Measurements from ENCODE around the gene ITSN1.
"Not testable (repeated sequence)": the region's sequence is repeated elsewhere in the genome, so short reads cannot be mapped to it uniquely, and the experiment has no call there.

Gene ITSN1

DNA sequence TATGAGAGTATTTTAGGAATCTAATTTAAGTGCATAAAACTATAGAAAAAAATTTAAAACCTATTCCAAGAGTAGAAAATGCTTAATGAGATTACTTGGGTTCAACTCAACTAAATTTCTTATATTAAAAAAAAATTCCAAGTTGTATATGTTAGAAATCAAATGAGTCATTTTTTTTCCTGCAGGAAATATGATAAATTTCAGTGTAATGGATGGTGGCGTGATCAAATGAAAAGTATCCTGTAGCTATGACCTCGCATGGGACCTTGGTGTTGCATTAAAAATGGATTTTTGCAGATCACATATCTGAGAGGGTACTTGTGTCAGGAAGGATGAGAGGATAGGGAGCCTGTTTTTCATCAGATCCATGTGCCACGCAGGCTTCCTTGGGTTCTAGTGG, 255.4 kb downstream of the ITSN1 start:
- no peak for DNase-seq

DNA sequence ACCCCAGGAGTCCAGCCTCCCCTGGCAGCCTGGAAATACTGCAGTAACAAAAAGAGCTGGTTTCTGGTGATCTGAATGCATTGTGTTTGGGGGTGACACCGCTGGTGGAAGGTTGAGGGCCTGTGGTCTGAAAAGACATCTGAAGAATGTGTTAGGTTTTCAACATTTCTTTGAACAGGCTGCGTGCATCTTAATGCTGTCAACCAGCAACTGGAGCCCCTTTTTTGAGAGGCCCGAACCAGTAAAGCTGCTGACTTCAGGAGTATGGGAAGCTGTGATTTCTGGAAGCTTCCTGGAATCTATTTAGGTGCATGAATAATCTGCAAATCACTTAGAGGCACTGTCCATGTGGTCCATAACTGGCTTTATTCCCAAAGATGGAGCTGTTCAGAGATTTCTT, 256.3 kb downstream of the ITSN1 start:
- DNase-seq = no peak

DNA sequence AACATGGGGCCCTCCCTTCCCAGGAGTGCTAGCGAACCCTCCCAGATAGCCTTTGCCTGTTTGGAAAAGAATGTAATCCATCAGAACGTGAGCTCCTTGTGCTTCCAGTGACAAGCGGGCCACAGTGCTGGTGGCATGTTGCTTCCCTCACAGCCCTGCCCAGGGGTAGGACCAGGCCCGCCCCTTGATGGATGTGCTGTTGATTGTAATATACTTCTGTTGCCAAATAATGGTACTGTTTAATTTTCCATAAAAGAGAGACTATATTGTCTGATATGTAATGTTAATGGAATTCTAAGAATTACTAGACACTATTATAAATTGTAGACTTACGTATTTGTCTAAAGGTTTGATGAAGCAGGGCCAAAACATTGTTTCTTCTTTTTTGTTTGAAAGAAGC, 256.9 kb downstream of the ITSN1 start:
- no peak for DNase-seq

DNA sequence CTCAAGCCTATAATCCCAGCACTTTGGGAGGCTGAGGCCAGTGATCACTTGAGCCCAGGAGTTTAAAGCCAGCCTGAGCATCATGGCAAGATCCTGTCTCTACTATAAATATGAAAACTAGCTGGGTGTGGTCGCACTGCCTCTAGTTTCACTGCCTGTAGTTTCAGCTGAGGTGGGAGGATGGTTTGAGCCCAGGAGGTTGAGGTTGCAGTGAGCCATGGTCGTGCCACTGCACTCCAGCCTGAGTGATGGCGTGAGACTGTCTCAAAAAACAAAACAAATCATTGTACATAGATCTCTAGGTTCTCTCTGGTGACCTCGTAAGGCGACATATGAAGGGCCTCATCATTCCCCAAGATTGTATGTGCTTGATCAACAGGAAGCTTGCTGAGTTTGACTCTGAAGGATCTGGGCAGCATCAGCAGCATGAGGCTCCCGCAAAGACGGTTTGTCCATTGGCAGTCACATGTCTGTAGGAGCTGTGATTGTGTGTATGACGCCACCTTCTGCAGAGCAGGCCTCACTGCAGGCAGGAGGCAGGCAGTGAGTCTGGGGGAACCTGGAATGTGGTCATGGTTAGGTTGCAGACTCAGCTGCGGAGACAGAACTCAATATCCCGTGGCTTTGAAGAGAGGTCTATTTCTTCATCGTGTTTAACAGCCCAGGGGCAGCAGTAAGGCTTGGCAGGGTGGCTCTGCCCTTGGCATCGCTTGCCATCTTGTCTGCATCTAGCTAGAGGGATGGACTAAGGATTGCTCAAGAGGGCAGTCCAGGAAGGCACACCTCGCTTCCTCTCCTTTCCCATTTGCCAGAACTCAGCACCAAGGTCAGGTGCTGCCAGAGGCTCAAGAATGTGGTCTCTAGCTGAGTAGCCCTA, 259.3 kb downstream of the ITSN1 start:
- no peak for DNase-seq

DNA sequence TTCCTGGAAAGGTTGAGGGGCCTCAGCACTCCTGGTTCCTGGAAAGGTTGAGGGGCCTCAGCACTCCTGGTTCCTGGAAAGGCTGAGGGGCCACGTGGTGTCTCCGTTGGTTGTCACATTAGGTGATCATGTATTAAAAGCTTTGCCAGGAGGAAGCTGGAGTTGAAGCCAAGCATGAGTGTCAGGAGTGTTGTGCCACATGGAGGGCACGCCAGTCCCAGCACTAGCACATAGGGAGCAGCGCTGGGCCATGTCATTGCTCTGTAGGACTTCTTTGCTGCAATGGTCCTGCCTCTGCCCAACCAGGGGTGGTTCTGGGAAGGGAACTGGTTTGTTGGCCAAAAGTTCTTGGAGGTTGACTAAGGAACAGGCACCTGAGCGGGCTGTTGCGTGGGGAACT, 260.0 kb downstream of the ITSN1 start:
- no peak for DNase-seq

DNA sequence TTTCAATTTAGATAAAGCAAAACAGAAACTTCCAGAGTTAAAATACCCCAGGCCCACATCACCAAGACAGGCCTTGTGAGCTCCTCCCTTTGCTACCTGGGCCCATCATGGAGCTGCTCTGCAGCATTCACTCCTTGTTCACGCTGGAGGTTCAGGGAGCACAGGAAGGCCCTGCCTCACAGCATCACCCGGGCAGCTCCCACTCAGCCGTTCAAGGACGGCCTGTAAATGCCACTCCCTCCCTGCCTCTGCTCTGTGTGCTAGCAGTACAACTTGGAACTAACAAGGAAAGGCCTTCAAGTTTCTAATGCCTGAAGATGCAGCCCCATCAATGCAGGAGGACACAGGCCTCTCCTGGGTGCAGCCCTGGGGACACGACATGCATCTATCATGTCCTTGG, 261.7 kb downstream of the ITSN1 start:
- no peak for DNase-seq

DNA sequence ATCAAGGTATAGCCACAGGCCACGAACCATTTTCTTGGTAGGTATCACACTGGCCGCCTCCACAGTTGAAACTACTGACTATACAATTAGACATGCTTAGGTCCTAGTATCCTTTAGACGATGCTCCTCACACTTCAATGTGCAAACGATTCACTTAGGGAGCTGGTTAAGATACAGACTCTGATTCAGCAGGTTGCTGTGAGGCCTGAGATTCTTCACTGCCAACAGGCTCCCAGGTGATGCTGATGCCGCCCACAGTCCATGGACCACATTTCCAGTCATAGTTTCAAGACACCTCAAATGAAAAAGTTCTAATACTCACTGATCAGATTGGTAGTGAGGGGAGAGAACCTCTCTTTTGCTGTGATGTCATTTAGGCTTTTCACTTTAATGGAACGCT, 266.5 kb downstream of the ITSN1 start:
- no peak for DNase-seq

DNA sequence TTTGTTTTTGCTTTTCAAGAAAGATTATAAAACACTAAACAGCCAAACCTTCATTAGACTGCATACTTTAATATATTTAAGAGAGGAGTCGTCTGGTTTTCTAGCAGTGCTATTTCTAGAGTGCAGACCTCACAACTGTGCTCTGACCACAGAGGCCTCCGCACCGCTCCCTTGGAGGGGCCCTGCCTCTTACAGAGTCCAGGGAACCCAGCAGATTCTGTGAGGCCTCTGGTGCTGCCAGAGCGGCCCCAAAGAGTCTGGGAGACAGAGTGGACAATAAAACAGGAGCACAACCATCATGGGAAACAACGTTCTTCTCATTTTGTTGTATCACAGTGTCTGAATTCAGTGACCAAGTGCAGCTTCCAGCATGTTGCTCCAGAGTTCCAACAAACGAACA, 267.5 kb downstream of the ITSN1 start:
- DNase-seq = no peak

DNA sequence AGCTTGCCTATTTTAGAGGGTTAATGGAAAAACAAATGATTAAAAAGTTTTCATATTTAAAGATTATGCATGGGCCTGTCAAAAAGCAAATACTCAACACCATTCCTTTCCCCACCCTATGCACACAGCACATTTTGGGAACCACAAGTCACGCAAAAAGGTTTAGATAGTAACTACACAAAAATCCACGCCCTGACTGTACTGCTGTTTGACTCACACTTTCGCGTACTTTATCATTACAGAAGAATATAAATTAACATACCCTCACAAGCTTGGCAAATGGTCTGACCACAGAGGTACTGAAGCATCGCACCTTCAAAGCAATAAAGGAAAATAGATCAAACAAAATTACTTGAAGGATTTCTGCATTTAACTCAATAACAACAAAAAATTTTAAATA, 271.9 kb downstream of the ITSN1 start:
- no peak for DNase-seq

DNA sequence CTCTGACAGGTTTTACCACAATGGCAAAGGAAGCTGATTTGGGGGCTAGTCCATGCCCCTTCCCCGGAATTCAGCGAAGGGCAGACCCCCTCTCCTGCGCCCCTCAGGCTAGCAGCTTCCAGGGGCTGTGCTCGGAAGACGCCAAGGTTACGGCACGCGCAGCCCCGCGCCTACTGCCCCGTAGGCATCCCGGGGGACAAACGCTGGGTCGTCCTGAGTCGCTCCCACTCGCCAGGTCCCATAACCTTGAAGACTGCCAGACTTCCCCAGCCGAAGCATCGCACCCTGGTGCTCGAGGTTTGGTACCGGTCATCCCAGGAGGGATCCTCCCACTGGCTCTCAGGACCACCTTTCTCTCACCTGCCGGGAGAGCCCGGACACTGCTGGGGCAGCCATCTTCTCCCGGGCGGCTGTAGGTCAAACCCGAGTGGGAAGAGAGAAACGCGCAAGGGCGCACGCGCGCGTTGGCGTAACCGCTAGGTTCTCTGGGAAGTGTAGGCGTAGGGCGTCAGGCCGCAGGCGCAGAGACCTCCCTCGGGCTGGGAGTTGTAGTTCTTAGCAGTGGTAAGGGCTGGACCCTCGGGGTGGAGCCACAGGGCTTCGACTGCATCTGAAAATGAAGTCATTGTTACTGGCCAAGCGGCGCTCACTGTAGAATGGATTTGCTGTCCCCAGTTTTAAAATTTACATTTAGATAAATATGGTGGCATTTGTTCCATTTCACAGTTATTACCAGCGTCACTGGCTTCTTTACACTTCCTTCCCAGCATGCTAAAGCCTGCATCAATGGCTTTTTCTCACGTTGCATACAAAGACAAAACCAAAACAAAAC, 273.3 kb downstream of the ITSN1 start, which contains the start of gene ATP5PO:
Gene ATP5PO, minus strand, starts transcription at position 437 of the 832 bp plus-strand sequence. Its CDS starts 41 bp downstream, at position 396.
- peak; percentile 97 for DNase-seq

DNA sequence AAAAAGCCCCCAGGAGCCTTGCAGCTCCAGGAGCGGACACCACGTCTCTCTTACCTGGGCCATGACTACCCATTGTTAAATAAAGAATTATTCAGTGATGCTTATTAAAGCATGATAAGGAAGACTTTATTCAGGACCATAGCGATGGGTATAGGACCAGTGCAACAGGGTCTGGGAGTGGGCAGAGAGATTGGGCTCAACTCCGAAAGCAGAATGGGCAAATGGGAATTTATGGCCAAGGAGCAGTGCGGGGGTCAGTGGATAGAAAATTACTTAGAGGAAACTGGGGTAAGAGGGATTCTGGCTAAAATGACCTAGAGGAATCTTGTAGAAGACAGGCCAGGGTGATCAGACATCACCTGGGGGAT, 273.9 kb downstream of the ITSN1 start:
- DNase-seq = no peak

DNA sequence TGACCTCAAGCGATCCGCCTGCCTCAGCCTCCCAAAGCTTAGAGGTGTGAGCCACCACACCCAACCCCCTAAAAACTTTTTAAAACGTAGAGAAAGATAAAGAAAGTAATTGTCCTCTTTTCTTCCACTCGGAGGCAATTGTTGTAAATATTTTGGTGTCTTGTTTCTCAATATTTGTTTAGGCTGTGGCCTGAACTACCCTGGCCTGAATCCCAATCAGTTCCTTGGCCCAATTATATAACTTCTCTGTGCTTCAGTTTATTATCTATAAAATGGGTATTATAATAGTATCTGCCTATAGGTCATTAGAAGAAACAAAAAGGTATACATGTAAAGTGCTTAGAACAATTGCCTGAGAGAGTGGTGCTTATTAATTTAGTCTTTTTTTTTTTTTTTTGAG, 275.1 kb downstream of the ITSN1 start:
- no peak for DNase-seq

DNA sequence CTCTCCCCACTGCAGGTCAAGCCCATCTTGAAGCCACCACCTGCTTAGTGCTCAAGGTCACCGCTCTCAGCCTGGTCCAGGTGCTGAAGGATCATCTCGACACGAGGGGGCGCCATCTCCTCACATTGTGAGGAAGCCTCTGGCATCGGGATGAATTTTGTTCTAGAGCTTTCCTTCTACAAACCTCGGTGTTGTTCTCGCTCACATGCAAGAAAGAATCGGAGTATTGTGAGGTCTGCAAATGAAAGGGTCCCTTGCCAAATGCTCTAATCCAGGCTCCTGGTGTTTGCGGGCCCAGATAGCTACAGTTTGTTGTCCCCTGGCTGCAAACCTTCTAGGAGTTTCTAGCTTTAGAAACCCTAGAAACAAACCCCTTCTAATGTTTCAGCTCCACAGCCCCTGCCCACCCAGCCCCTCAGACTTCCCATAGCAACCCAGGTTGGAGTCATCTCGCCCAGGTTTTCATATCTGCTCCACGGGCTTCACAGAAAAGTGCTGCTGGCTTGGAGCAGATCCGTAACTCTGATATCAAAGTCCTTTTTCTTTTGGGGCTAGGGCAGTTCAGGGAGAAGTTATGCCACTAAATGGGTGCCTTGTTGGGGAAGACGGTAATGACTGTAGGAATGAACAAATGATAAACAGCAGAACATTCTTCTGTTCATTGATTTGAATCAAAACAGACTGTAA, 281.9 kb downstream of the ITSN1 start:
- DNase-seq = peak; percentile 80

DNA sequence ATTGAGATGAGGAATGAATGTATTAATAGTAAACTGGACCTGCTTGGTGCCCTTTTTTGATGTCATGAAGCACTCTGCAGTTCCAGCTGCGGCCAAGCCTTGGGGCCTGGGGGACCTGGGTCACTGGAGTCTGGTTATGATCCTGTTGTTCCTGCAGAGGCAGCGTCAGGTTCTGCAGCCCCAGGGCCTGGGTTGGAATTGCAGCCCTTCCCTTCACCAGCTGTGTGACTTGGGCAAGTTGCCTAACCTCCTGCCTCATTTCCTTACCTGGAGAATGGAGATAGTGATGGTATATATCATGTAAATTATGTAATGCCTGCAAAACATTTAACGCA, 282.4 kb downstream of the ITSN1 start:
- DNase-seq = no peak

DNA sequence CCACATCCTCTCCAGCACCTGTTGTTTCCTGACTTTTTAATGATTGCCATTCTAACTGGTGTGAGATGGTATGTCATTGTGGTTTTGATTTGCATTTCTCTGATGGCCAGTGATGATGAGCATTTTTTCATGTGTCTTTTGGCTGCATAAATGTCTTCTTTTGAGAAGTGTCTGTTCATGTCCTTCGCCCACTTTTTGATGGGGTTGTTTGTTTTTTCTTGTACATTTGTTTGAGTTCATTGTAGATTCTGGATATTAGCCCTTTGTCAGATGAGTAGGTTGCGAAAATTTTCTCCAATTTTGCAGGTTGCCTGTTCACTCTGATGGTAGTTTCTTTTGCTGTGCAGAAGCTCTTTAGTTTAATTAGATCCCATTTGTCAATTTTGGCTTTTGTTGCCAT, 283.9 kb downstream of the ITSN1 start:
- DNase-seq = not testable (repeated sequence)

DNA sequence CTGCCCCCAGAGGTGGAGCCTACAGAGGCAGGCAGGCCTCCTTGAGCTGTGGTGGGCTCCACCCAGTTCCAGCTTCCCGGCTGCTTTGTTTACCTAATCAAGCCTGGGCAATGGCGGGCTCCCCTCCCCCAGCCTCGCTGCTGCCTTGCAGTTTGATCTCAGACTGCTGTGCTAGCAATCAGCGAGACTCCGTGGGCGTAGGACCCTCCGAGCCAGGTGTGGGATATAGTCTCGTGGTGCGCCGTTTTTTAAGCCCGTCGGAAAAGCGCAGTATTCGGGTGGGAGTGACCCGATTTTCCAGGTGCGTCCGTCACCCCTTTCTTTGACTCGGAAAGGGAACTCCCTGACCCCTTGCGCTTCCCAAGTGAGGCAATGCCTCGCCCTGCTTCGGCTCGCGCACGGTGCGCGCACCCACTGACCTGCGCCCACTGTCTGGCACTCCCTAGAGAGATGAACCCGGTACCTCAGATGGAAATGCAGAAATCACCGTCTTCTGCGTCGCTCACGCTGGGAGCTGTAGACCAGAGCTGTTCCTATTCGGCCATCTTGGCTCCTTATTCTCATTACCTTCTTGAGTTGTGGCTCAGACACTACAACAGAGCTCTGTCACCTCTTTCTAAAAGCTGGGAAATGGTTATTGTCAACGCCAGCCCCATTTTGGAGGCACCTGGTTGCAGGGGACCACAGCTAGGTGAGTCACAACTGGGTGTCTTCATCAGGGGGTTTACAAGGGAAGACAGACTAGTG, 288.9 kb downstream of the ITSN1 start:
- DNase-seq = not testable (repeated sequence)

DNA sequence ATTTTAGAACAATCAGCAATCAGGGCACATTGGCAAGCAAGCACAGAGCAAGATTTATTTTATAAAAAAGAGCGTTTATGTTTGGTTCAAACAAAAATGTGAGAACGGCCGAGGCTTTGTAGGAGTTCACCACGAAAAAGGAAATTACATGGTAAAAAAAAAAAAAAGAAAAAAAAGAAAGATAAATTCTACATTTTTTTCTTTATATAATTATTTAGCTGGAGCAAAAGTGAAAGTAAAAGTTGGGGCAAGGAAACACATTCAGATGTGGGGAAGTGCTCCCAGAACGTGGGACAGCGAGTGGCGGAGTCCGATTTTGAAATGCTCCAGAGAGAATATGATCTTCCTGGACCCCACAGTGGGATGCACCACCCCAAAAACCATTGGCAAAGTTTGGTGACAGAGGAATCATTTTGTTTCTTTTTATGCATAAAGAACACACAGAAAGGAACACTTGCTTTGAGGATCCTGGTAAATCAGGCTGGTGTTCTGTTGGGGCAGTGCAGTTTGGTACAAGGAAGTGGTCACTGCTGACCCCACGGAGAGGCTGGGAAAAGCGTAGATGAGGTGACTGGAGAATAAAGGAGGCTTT, 289.6 kb downstream of the ITSN1 start:
- no peak for DNase-seq

DNA sequence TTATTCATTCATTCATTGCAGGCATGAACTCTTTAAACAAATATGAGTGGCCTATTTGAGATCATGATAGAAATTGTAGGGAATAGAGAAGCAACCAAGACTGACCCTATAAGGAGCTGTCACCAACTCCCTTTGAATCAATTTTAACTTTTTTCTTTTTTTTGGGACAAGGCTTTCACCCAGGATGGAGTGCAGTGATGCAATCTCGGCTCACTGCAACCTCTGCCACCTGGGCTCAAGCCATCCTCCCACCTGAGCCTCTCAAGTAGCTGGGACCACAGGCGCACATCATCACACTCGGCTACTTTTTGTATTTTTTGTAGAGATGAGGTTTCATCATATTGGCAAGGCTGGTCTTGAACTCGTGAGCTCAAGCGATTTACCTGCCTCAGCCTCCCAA, 290.4 kb downstream of the ITSN1 start:
- DNase-seq = no peak

DNA sequence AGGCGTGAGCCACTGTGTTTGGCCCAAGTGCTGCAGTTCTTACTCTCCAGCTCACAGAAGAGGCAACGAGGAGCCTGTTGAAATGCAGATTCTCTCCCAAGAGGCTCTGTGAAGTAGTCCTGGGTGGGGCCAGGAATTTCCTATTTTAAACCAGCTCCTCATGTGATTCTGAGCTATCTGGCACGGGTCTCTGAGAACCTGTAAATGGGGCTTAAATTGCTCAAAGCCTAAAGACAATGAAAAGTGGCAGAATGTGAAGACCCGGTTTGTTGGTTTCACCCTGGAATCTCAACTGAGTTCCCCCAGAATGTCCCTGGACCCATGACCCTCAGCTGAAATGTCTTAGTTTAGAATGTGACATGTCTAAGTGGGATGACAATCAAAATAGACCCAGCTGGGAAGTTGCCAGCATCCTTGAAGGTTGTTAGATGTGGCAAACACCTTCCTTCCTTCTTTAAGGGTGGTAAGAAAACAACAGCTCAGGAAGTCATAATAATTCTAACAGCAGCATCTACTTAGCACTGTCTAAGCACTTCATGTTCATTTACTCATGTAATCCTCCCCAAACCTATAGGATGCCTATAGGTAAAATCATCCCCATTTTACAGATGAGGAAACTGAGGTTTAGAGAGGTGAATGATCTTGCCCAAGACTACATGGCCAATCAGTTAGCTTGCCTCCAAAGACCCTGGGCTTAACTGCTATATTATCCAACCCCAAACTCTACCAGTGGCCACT, 294.2 kb downstream of the ITSN1 start:
- DNase-seq = no peak

DNA sequence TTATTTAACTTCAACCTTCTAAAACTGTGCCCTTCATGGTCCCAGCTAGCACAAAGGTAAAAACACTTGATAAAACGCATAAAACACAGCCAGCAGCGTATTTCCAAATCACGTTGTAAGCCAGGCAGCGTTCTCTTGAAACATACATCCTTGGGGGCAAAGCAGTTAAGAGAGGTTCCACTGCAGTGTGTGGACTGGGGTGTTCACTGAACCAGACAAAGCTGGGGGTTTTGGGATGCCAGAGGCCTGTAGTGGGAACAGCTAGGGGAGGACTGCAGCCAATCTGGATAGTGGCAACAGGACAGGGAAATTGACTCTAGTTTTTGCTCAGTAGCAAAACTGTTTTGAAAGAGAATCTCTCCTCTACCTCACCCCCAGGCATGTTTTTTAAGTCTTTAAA, 294.8 kb downstream of the ITSN1 start:
- no peak for DNase-seq

DNA sequence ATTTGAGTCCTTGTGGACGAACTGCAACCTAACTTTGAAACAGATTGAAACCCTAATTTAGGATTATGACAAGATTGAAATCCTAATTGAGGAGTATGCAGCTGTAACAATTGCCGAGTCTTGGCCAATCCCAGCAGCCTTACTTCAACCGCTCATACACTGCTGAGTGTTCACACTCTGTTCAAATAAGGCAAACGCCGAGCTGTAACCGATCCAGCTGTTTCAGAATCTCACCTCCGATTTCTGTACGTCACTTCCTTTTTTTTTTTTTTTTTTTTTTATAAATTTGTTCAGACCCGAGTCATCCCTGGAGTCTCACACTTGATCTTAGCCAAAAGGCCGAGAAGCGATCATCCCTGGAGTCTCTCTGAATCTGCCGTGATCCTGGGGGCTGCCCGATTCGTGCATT, 295.6 kb downstream of the ITSN1 start:
- DNase-seq = no peak

DNA sequence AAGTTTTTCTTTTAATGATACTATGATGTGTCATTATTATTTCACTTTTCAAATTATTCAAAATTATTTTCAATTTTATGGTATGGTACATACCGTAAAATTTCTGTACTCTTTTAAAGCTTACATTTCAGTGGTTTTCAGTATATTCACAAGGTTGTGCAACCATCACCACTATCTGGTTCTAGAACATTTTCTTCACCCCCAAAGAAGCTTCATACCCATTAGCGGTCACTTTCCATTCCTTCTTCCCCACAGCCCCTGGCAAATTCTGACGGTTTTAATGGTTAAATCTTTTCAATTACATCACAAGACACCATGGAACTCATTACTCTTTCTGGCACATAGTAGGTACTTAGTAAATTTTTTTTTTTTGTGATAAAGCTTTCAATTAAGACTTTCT, 296.1 kb downstream of the ITSN1 start:
- no peak for DNase-seq
